OCI-LY7 (cell line): ENCODE measurements around the gene ZNF143.

Experiments
- EZH2phosphoT487 ChIP-seq: fragments of 200-600 bp; sonication (generic); IDR thresholded peaks from 2 replicates; pipeline ENCODE4 v1.6.1; 2018; ENCODE audit warnings: low read depth, borderline replicate concordance, mild to moderate bottlenecking, mixed run types, antibody characterized with exemption, low read length, moderate library complexity, mixed read lengths
- TF ChIP-seq, protein P1 (sequence below): fragments of 200-600 bp; sonication (generic); conservative IDR thresholded peaks from 2 replicates; pipeline ENCODE4 v1.5.1; 2014; ENCODE audit warnings: mild to moderate bottlenecking, antibody characterized with exemption, low read length, moderate library complexity, mixed read lengths

DNA sequence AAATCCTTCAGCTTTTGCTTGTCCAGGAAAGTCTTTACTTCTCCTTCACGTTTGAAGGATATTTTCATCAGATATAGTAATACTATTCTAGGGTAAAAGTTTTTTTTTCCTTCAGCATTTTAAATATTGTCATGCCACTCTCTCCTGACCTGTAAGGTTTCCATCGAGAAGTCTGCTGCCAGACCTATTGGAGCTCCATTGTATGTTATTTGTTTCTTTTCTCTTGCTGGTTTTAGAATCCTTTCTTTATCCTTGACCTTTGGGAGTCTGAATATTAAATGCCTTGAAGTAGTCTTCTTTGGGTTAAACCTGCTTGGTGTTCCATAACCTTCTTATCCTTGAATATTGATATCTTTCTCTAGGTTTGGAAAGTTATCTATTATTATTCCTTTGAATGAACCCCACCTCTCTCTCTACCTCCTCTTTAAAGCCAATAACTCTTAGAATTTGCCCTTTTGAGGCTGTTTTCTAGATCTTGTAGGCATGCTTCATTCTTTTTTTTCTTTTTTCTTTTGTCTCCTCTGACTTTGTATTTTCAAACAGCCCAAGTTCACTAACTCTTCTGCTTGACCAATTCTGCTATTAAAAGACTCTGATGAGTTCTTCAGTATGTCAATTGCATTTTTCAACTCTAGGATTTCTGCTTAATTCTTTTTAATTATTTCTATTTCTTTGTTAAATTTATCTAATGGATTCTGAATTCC, 100.6 kb downstream of the ZNF143 start:
- TF ChIP-seq, protein P1, sequence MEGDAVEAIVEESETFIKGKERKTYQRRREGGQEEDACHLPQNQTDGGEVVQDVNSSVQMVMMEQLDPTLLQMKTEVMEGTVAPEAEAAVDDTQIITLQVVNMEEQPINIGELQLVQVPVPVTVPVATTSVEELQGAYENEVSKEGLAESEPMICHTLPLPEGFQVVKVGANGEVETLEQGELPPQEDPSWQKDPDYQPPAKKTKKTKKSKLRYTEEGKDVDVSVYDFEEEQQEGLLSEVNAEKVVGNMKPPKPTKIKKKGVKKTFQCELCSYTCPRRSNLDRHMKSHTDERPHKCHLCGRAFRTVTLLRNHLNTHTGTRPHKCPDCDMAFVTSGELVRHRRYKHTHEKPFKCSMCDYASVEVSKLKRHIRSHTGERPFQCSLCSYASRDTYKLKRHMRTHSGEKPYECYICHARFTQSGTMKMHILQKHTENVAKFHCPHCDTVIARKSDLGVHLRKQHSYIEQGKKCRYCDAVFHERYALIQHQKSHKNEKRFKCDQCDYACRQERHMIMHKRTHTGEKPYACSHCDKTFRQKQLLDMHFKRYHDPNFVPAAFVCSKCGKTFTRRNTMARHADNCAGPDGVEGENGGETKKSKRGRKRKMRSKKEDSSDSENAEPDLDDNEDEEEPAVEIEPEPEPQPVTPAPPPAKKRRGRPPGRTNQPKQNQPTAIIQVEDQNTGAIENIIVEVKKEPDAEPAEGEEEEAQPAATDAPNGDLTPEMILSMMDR, result no peak
- no peak for TF ChIP-seq EZH2phosphoT487
